Measurements from ENCODE around the gene ZFYVE26. TPM values are rescaled to one million over a fixed set of nuclear protein-coding genes. Genes with fewer than 3 reads are reported as not detected.
"Not testable (repeated sequence)": the region's sequence is repeated elsewhere in the genome, so short reads cannot be mapped to it uniquely, and the experiment has no call there.

Gene ZFYVE26
- total RNA-seq, 1 experiment from 2014 or later: 6.7 TPM

DNA sequence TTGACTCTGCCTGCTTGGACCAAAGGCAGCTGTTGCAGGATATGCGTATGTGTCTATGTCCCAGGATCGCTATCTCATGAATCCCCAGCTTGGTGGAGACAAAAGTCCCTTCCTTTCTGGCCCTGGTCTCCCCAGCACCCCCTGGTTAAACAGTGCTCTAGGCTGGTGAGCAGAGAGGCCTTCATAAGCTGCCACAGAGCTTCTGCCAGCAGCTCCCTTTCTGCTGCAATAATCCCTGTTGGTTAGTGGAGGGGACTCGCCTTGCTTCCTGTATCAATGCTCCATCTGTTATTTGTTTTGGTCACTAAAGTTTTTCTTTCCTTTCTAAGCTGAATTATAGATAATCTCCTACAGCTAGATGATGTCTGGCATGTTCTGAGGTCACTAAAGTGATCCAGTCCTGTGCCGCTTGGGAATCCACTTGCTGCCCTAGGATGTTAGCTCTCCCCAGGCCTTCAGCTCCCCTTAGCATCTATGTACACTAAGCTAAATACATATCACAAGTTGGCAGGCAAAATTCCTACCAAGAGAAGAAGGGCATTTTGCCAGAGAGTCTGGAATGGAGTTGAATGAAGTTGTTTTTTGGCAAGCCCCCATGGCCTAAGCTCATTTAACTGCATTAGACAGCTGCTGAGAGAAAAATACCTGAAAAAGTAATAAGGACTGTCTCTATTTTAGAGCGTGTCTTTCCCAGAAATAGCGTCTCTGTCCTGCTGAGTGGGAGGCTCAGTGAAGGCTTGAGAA is 66.9 kb downstream of the ZFYVE26 start:
- no peak for DNase-seq (ENCODE audit: low spot score)

GRCh38 chr14:67748312-67748711 is 68.1 kb downstream of the ZFYVE26 start:
- no peak for DNase-seq (ENCODE audit: low spot score)

DNA sequence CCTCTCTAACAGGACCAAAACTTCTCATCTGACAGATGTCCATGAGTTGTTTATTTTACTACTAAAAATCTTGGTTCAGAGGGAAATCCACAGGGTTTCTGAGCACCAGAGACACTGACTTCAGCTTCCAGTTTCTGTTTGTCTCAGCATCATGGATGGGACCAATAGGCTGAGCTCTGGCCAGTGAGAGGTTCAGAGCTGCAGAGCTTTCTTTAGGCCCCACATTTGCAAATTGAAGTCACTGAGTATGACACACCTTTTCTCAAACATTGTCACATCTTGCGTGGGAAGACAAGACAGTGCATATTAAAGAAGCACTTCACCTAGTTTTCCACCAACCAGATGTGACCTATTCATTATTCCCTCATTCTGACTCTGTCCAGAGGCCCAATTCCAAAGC is 69.5 kb downstream of the ZFYVE26 start:
- DNase-seq (ENCODE audit: low spot score): no peak

DNA sequence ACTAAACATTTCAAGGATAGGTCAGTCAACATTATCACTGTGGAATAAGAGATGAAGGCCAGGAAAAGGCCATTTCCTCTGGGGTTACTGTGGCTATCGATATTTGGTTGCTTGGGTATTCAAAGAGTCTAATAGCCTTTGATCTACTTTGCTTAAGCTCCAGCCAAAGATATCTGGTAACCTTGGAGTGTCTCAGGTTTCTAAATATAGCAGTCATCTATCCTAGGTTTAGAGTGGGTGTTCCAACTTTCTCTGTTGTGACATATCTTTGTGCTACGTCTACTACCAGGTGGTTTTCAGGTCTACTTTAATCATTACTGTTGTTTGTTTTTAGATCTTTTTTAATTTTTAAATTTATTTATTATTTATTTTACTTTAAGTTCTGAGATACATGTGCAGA is 72.3 kb downstream of the ZFYVE26 start:
- no peak for DNase-seq (ENCODE audit: low spot score)

DNA sequence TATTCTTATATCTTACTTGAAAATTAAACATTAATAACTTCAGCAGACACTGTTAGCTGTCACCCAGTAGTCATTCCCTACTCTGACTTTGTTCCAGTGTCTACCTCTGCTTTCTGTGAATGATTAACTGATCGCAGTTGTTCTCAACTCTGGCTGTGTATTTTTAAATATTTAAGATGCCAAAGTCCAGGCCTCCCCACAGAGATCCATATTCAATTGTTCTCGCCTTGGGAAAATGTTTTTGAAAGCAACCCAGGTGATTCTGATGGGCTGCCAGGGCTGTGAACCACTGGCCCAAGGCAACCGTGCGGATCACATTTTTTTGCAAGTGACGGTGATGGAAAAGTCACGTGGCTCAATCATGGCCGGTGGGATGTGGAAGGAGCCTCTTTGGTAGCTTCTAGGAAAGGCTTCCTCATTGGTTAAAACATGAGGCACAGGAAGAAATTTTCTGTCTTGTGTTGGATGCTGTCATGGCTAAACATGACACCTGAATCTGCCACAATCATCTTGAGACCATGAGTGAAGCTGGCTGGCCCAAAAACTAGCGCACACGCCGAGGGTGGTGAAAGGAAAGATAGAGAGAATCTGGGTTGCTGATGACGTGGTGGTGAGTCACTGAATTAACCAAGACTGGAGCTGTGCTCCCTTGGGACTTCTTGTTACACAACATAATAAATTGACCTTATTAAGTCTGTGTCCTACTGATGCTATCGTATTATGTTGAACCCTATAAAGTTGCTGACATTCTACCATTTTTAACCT is 77.5 kb downstream of the ZFYVE26 start:
- DNase-seq (ENCODE audit: low spot score): peak; percentile 85

DNA sequence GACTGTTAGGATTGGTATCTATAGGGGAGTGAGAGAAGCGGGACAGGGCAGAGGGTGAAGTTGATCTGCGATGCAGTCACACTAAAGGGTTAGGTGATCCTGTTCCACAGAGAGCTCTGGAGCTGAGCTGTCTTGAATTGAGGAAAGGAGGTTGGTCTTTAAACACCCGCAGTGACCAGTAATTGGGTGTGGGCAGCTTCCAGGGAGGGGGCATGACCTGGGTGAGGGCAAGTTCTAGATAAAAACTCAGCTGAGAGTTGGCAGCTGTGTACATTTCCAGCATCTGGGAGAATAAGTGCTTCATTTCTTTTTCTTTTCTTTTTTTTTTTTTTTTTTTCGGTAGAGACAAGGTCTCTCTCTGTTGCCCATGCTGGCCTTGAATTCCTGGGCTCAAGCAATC is 79.6 kb downstream of the ZFYVE26 start:
- DNase-seq (ENCODE audit: low spot score): no peak

DNA sequence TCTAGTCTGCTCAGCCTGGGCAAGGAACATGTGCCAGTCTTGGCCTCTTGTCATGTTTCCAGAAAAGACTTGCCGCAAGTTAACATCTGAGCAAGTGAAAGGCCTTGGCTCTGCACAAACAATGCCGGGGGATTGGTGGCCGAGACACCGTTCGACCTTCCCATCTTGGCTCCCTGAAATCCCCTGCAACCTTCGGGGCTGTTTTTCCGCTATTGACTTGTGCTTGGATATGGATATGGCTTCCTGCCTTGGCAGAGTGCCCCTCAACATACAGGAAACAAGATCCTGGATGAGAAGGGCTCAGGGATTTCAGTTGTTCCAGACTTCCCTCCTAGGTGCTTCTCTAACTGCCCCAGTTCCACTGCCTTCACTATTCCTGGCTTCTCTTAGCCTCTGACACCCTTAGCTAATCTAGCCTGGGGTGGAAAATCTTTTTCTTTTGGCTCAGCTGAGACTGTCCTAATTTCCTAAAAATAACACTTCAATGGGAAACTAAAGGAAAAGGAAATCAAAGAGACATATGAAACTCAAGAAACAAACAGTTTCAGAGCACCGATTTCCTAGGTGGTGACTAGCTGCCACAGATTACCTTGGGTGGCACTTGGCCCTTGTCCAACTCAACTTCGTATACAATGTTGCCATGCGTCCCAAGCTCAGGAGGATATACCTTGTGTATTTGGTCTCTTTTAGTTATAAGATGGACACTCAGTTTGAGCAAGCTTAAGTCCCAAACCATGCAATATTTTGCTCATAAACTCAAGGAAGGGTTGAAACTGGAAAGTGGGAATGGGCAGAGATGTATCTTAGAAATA is 80.8 kb downstream of the ZFYVE26 start:
- DNase-seq (ENCODE audit: low spot score): no peak

DNA sequence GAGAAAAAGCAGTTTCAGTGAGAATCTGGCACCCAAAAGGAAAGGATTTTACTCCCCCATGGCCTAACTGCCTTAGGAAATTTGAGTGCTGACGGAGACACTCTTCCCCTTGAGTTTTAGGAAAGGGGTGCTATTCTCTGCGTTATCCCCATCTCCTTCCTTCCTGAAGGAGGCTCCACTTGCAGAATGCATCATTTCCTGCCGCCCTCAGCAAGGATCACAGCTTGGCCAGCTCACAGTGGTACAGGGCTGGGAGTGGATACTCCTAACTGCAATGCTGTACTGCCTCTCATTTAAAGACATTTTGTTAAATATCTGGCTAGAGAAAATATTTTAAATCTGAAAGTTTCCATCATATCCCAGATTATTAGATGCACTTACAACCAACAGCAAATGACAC is 81.7 kb downstream of the ZFYVE26 start:
- no peak for DNase-seq (ENCODE audit: low spot score)

- no peak for DNase-seq (ENCODE audit: low spot score)
Observed at GRCh38 chr14:67733616-67734015, 82.8 kb downstream of the ZFYVE26 start.

DNA sequence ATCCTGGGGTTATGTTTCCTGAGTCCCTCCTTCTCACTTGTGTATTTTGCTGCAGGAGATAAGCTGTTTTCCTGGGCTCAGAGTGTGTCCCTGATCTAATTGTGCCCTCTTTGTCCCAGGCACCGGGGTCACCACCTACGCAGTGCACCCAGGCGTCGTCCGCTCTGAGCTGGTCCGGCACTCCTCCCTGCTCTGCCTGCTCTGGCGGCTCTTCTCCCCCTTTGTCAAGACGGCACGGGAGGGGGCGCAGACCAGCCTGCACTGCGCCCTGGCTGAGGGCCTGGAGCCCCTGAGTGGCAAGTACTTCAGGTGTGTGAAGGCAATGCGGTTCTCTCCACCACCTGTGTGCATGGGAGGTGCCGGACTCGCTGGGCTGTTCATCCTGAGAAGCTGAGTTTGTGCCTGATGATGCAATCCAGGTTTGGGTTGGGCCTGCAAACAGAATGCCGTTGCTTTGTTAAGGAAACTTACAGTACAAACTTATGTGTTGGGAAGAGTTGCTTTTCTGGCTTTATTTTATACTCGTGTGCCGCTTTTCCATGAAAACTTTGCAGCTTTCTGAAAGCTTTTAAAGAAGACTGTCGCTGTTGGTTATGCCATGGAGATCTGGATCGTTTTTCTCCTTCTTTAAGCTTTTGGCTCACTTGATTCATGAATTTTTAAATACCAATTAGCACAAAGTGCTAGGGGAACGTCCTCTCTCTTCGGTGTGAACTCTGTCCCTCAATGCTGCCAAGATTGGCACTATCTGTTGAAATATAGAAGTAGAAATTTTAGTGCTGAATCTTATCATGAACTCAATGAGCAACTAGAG is 87.1 kb downstream of the ZFYVE26 start:
- no peak for DNase-seq (ENCODE audit: low spot score)

DNA sequence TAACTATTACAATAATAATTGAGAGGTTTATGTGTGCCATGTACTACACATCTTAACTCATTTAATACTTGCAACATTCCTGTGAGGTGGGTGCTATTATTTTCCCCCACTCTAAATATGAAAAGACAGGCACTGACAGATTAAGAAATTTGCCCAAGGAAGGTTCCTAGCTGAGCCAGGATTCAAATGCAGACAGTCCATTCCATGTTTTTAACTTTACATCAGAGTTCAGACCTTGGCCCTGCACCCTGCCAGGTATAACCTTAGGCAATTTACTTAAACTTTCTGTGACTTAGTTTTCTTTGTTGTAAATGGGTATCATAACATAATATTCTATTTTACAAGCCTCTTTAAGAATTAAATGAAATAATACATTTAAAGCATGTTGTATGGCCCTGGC is 88.1 kb downstream of the ZFYVE26 start:
- no peak for DNase-seq (ENCODE audit: low spot score)

DNA sequence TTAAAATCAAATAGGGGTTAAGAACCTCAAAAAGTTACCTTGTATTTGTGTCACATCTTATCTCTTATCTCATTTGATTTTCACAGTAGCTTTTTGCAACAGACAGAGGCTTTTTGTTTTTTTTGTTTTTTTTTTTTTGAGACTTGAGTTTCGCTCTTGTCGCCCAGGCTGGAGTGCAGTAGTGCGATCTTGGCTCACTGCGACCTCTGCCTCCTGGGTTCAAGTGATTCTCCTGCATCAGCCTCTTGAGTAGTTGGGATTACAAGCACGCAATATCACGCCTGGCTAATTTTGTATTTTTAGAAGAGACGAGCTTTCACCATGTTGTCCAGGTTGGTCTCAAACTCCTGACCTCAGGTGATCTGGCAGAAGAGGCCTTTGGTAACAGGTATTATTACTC is 89.0 kb downstream of the ZFYVE26 start:
- no peak for DNase-seq (ENCODE audit: low spot score)

- DNase-seq (ENCODE audit: low spot score): no peak
Observed at GRCh38 chr14:67725171-67725570, 91.2 kb downstream of the ZFYVE26 start.

DNA sequence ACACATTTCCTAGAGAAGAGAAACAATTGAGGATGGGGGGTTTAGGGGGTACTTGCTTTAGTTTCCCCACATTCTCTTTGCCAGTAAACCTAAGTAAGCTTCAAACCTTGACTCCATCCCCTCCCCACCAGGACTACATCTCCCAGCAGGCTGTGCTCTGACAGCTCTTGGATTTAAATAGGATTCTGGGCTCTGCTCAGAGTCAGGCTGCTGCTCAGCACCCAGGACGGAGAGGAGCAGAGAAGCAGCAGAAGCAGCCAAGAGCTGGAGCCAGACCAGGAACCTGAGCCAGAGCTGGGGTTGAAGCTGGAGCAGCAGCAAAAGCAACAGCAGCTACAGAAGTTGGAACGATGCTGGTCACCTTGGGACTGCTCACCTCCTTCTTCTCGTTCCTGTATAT is 94.1 kb downstream of the ZFYVE26 start:
- no peak for DNase-seq (ENCODE audit: low spot score)

DNA sequence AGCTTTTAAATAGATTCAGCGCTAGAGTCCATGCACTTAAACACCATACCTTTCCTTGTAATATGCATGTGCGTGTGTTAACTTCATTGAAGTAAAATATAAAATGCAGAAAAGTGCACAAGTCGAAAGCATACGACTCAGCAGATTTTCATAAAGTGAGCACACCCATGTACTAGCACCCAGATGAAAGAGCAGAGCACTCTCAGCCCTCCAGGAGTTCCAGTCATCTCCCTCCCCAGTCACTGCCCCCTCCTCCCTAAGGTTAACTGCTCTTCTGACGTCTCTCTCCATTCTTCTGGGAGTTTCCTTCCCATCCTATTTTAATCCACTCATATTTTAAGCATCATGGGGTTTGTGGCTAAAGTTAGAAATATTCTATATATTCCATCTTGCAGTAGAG is 94.5 kb downstream of the ZFYVE26 start:
- DNase-seq (ENCODE audit: low spot score): no peak

DNA sequence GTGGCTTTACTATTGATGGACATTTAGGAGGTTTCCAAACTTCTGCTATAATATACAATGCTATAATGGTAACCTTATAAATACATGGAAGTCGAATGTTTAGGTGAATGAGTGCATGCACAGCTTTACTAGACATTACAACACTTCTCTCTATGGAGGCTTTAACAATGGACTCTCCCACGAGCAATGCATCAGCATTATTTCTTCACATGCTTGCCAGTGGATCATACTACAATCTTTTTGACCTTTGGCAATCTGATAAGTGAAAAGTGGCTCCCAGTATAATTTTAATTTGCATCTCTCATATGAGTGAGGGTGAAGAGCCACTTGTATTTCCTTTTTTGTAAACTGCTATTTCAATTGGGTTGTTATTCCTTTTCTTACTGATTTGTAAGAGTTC is 96.5 kb downstream of the ZFYVE26 start:
- no peak for DNase-seq (ENCODE audit: low spot score)

DNA sequence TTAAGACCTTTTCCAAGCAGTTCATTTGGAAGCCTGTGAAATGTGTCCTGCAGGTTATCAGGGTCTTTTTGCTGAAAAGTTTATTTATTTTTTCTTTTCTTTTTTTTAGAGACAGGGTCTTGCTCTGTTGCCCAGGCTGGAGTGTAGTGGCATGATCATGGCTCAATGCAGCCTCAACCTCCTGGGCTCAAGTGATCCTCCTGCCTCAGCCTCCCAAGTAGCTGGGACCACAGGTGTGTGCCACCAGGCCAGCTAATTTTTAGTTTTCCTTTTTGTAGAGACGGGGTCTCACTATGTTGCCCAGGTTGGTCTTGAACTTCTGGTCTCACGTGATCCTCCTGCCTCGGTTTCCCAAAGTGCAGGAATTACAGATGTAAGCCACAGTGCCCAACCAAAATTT is 97.0 kb downstream of the ZFYVE26 start:
- not testable (repeated sequence) for DNase-seq (ENCODE audit: low spot score)

GRCh38 chr14:67718265-67718664 is 98.1 kb downstream of the ZFYVE26 start:
- no peak for DNase-seq (ENCODE audit: low spot score)

DNA sequence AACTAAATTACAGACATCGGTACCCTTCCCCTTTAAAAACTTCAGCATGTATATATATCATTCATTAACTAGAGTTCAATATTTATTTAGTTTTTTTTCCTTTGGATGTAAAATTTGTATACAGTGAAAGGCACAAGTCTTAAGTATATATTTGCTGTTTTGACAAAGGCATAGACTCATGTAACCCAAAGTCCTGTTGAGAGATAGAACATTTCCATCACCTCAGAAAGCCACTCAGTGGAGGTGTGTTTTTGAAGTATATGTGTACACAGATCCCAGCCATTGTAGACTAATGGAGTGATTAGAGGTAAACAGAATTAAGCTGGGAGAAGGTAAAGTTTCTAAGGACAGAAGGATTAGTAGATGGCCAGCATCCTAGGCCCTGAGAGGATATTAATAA is 99.3 kb downstream of the ZFYVE26 start:
- no peak for DNase-seq (ENCODE audit: low spot score)

GRCh38 chr14:67710209-67710608 is 106.2 kb downstream of the ZFYVE26 start:
- DNase-seq (ENCODE audit: low spot score): no peak

- DNase-seq (ENCODE audit: low spot score): not testable (repeated sequence)
Observed at GRCh38 chr14:67709796-67710195, 106.6 kb downstream of the ZFYVE26 start.

DNA sequence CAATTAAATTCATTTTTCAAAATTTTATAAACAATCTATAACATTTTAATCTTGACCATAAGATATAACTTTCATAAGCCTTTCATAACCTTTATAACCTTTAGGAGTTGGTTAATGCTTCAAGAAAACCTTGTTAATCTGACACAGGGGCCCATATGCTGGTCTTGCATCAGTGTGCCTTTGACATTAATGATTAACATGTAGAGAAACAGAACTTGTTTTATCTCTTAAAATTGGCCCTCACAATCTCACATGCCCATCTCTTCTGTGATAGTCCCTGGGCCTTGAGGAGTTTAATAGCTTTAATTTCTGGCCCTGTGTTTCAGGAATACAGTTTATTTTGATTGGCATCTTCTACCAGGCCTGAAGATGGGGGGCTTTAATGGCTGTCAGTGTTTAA is 107.0 kb downstream of the ZFYVE26 start:
- DNase-seq (ENCODE audit: low spot score): not testable (repeated sequence)
